ENCODE measurements around the gene AZU1. TPM values are rescaled to one million over a fixed set of nuclear protein-coding genes. Genes with fewer than 3 reads are reported as not detected.

Gene AZU1
- total RNA-seq, 4 donors from 2014 or later, result 0.40 TPM; not detected in 3

DNA sequence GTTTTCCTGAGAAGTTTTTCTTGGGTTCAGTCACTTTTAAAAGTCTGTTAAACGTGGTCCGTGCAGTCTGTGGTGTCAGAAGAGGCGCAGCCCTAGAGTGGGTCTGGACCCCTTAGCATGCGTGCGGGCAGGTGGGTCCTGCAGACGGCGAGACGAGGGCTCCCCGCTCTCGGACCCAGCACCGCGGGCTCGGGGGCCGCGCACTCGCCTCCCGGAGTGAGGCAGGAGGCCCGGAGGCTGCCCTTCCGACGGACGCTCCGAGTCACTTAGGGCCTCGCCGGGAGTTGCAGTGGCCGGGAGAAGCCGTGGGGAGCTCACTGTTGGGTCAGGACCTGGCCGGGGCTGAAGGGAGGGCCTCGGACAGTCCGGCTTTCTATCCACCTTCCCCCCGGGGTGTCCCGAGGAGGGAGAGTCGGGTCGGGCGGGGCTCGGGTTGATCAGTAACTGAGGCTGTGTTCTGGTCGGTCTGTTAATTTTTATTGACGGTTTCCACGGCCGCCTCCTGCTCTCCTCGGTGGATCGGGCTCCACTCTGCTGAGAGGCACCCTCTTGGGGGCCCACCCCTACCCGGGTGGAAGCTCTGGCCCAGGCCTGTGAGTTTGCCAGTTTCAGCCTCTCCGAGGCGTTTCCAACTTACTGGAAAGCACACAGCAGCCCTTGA is 29.1 kb upstream of the AZU1 start:
- H3K27ac ChIP-seq, result peak overlapping the region in 3 of 4 donors; percentile 99 to 100 (median 99)
- peaks cover 5 to 71% (median 59%) of the 10 kb centered on the region in 3 donors for H3K4me1 ChIP-seq
- H3K36me3 ChIP-seq, result peaks cover 0 to 19% of the 10 kb centered on the region in 2 donors
- 0% methylated on average over 4 of the region's 44 CpGs; no CpG with 5 or more reads in 1 of the 2 donors for WGBS, 2 donors (ENCODE audit: low coverage in 1 of 2)
- no peaks in the 10 kb centered on the region for H3K27me3 ChIP-seq
- H3K4me3 ChIP-seq, result peak overlapping the region; percentile 79 to 98
- H3K9me3 ChIP-seq, result no peaks in the 10 kb centered on the region
- no peak for ATAC-seq
- TF ChIP-seq POLR2A (IDR thresholded peaks at IDR 0.05) (no peak), POLR2AphosphoS5 (IDR thresholded peaks at IDR 0.05) (no peak), EP300 (IDR thresholded peaks at IDR 0.05) (no peak)
- TF ChIP-seq, protein P1, sequence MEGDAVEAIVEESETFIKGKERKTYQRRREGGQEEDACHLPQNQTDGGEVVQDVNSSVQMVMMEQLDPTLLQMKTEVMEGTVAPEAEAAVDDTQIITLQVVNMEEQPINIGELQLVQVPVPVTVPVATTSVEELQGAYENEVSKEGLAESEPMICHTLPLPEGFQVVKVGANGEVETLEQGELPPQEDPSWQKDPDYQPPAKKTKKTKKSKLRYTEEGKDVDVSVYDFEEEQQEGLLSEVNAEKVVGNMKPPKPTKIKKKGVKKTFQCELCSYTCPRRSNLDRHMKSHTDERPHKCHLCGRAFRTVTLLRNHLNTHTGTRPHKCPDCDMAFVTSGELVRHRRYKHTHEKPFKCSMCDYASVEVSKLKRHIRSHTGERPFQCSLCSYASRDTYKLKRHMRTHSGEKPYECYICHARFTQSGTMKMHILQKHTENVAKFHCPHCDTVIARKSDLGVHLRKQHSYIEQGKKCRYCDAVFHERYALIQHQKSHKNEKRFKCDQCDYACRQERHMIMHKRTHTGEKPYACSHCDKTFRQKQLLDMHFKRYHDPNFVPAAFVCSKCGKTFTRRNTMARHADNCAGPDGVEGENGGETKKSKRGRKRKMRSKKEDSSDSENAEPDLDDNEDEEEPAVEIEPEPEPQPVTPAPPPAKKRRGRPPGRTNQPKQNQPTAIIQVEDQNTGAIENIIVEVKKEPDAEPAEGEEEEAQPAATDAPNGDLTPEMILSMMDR (IDR thresholded peaks at IDR 0.05), result no peak

- peak overlapping the region; percentile 79 to 98 for H3K4me3 ChIP-seq
- TF ChIP-seq, protein P1 (IDR thresholded peaks at IDR 0.05), result peak in 2 of 4 experiments; percentile 7 to 11
- TF ChIP-seq EP300 (IDR thresholded peaks at IDR 0.05), result no peak
- no peaks in the 10 kb centered on the region for H3K27me3 ChIP-seq
- peak overlapping the region in 3 of 4 donors; percentile 99 to 100 (median 99) for H3K27ac ChIP-seq
- 6 to 13% methylated on average over 3 to 12 of the region's 28 CpGs for WGBS, 2 donors (ENCODE audit: low coverage in 1 of 2)
- H3K36me3 ChIP-seq, result peaks cover 0 to 26% of the 10 kb centered on the region in 2 donors
- H3K4me1 ChIP-seq, result peaks cover 5 to 78% (median 62%) of the 10 kb centered on the region in 3 donors
- H3K9me3 ChIP-seq, result no peaks in the 10 kb centered on the region
- no peak for ATAC-seq
These were observed 28.4 kb upstream of the AZU1 start for GRCh38 chr19:799076-799881.

GRCh38 chr19:800360-801029 is 27.1 kb upstream of the AZU1 start:
- peaks cover 5 to 86% (median 62%) of the 10 kb centered on the region in 3 donors for H3K4me1 ChIP-seq

GRCh38 chr19:801030-801860 is 26.4 kb upstream of the AZU1 start:
- peaks cover 0 to 46% of the 10 kb centered on the region in 2 donors for H3K36me3 ChIP-seq
- ATAC-seq, result no peak
- TF ChIP-seq, protein P1 (IDR thresholded peaks at IDR 0.05), result no peak
- TF ChIP-seq EP300 (IDR thresholded peaks at IDR 0.05), result no peak
- TF ChIP-seq POLR2AphosphoS5 (IDR thresholded peaks at IDR 0.05), result peak; percentile 64
- peak overlapping the region in 3 of 4 donors; percentile 63 to 99 (median 71) for H3K27ac ChIP-seq
- peaks cover 5 to 84% (median 56%) of the 10 kb centered on the region in 3 donors for H3K4me1 ChIP-seq
- no peaks in the 10 kb centered on the region for H3K27me3 ChIP-seq
- peak overlapping the region in 1 of 2 donors; percentile 98 for H3K4me3 ChIP-seq
- no peaks in the 10 kb centered on the region for H3K9me3 ChIP-seq
- 0% methylated on average over 2 of the region's 29 CpGs; no CpG with 5 or more reads in 1 of the 2 donors for WGBS, 2 donors (ENCODE audit: low coverage in 1 of 2)

More at GRCh38 chr19:800360-801029, 27.1 kb upstream of the AZU1 start:
- Histone ChIP-seq H3K9me3 (no peaks in the 10 kb centered on the region), H3K27ac (peak overlapping the region in 3 of 4 donors; percentile 63 to 99 (median 71)), H3K4me3 (peak overlapping the region in 1 of 2 donors; percentile 98), H3K27me3 (no peaks in the 10 kb centered on the region), H3K36me3 (peaks cover 0 to 38% of the 10 kb centered on the region in 2 donors)
- no peak for ATAC-seq
- 33 to 39% methylated on average over 1 to 3 of the region's 17 CpGs for WGBS, 2 donors (ENCODE audit: low coverage in 1 of 2)
- TF ChIP-seq POLR2AphosphoS5 (IDR thresholded peaks at IDR 0.05), result no peak
- TF ChIP-seq POLR2A (IDR thresholded peaks at IDR 0.05), result no peak
- TF ChIP-seq, protein P1 (IDR thresholded peaks at IDR 0.05), result no peak
- TF ChIP-seq EP300 (IDR thresholded peaks at IDR 0.05), result no peak

All from gastroesophageal sphincter (tissue), 4 donors.